ENCODE data around the gene ALDH1L2.

DNA sequence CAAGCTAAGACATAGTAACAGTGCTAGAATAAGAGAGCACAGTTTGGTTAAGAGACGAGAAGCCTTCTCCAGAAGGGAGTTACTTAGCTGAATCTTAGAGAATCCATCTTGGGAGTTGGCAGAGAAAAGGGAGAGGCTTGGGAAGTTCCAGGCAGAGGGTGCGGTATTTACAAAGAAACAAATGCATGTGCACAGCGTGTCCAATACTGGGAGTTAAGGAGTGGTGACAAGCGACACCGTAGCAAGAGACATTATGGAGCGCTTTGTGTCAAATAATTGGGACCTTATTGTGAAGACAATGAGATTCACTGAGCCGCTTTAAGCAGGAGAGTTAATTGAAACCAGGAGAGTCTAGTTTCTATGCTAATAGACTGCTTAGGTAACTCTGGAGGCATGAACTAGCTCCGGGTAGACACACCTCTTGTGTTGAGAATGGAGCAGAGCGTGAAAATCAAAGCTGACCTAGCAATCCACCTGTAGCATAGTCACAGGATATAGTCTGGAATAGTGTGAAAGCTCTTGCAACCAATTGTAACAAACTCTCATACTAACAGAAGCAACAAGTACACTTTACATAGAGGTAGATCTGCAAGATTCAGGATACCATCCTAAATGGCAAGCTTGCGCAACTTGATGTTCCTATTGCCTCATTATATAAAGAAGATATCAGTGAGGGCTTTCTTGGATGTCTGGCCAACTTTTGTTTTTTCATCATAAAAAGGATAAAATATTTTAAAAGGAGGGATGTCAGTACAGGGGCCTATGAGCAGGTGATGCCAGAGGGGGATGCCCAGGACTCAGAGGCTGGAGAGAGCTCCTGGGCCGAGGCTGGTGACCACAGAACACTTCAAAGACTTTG is 5.3 kb downstream of the ALDH1L2 start:
- no peak for TF ChIP-seq POLR2A (IDR thresholded peaks at IDR 0.05)
- TF ChIP-seq, protein P1, sequence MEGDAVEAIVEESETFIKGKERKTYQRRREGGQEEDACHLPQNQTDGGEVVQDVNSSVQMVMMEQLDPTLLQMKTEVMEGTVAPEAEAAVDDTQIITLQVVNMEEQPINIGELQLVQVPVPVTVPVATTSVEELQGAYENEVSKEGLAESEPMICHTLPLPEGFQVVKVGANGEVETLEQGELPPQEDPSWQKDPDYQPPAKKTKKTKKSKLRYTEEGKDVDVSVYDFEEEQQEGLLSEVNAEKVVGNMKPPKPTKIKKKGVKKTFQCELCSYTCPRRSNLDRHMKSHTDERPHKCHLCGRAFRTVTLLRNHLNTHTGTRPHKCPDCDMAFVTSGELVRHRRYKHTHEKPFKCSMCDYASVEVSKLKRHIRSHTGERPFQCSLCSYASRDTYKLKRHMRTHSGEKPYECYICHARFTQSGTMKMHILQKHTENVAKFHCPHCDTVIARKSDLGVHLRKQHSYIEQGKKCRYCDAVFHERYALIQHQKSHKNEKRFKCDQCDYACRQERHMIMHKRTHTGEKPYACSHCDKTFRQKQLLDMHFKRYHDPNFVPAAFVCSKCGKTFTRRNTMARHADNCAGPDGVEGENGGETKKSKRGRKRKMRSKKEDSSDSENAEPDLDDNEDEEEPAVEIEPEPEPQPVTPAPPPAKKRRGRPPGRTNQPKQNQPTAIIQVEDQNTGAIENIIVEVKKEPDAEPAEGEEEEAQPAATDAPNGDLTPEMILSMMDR (IDR thresholded peaks at IDR 0.05 in 4 of 5, conservative IDR thresholded peaks at IDR 0.05 in 1 of 5): no peak

Data from gastrocnemius medialis (tissue), 4 donors.